Measurements from ENCODE around the gene PIGB. TPM values are rescaled to one million over a fixed set of nuclear protein-coding genes. Genes with fewer than 3 reads are reported as not detected.

The PIGB gene
- total and polyA plus RNA-seq, 2 of the 8 experiments (the other 6 are each of a cell fraction or from before 2014, with no cell fraction given): 4.3 to 11.7 TPM

DNA sequence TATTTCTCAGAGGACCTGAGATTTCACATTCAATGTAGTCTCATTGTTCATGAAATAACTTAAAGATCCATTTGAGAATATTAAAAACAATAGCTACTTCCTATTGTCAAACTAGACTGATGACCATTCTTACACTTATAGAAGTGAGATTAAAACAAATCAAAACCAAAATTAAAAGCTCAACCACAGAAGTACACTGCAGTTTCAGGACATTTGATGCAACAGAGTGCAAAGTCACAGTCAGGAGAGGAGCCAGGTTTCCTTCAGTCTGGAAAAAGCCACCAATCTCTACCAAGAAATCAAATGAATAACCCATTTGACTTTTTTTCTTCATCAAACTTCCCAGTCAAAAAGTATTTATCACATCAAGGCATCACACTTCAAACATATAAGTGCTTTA is 83.7 kb downstream of the PIGB start:
- no peak overlapping the region for H4K91ac ChIP-seq (replicated peaks; ENCODE audit: insufficient read length, low read length)
- FAIRE-seq (no peak), DNase-seq (ENCODE audit: low read depth in 1 of 2, low spot score in 2 of 2) (no peak)
- H3K4ac ChIP-seq (replicated peaks; ENCODE audit: insufficient read length, low read depth, low read length): no peak overlapping the region
- ChIA-PET POLR2A (ENCODE audit: partially characterized antibody) (interaction anchor here (1.6 kb wide), 1 partner anchor 206 kb away, joined by 5 read pairs; the partner anchor contains the start of gene RSL24D1), CTCF (ENCODE audit: partially characterized antibody) (interaction anchor here (1.2 to 1.4 kb wide), 2 partner anchors 19 to 37 kb away, joined by 3 to 5 read pairs; no protein-coding TSS in a partner anchor)
- H3K9ac ChIP-seq (replicated peaks in 1 of 4; ENCODE audit: extremely low read depth in 1 of 4, low read depth in 3 of 4, low read length in 3 of 4): no peak overlapping the region
- H3K23me2 ChIP-seq (ENCODE audit: low read depth, low read length): peaks cover 4% of the 10 kb centered on the region; the same call in 1 of the 2 replicates
- H3K79me1 ChIP-seq (ENCODE audit: low read depth, low read length): no peaks in the 10 kb centered on the region
- H3K56ac ChIP-seq (replicated peaks; ENCODE audit: insufficient read length, low read depth, low read length): no peak overlapping the region
- no peaks in the 10 kb centered on the region for H3K27me3 ChIP-seq (replicated peaks in 1 of 4; ENCODE audit: control insufficient read depth in 3 of 4, extremely low read depth in 1 of 4, insufficient read depth in 3 of 4, low read length in 3 of 4)
- H3K18ac ChIP-seq (ENCODE audit: extremely low read depth, low read length): no peak overlapping the region
- H3K9me3 ChIP-seq (ENCODE audit: insufficient read depth in 2 of 2, low read depth in 1 of 2, low read length in 1 of 2): no peaks in the 10 kb centered on the region
- H2BK5ac ChIP-seq (ENCODE audit: low read depth, low read length): no peak overlapping the region
- H2BK15ac ChIP-seq (ENCODE audit: low read length): no peak overlapping the region
- no peak overlapping the region for H3K4me3 ChIP-seq (ENCODE audit: extremely low read depth in 1 of 4, insufficient read depth in 2 of 4, low read depth in 3 of 4, low read length in 4 of 4)
- no peak overlapping the region for H4K8ac ChIP-seq (ENCODE audit: extremely low read depth, insufficient read depth, low read length)
- no peak overlapping the region for H4K5ac ChIP-seq (ENCODE audit: insufficient read length, low read depth, low read length)
- H2BK20ac ChIP-seq (ENCODE audit: low read length): no peak overlapping the region
- H3K23ac ChIP-seq (ENCODE audit: insufficient read length): no peak overlapping the region
- no peaks in the 10 kb centered on the region; a peak in 1 of 7 replicates for H3K4me1 ChIP-seq (replicated peaks in 1 of 4; ENCODE audit: control insufficient read depth in 3 of 4, insufficient read depth in 4 of 4, low read length in 3 of 4)
- no peaks in the 10 kb centered on the region for H3K79me2 ChIP-seq (ENCODE audit: control insufficient read depth in 1 of 2, insufficient read depth in 2 of 2, low read length in 2 of 2)
- H2AK5ac ChIP-seq (ENCODE audit: low read depth, low read length): no peak overlapping the region
- no peaks in the 10 kb centered on the region for H3K36me3 ChIP-seq (ENCODE audit: control insufficient read depth in 2 of 4, insufficient read depth in 4 of 4, low read length in 3 of 4)
- no peak overlapping the region for H2BK12ac ChIP-seq (ENCODE audit: low read depth, low read length)
- H2BK120ac ChIP-seq (replicated peaks; ENCODE audit: low read depth, low read length): no peak overlapping the region
- H2AFZ ChIP-seq (ENCODE audit: low read length): no peak overlapping the region
- no peak for TF ChIP-seq ATF2 (IDR thresholded peaks at IDR 0.05; ENCODE audit: low read length)
- TF ChIP-seq RAD21 (IDR thresholded peaks at IDR 0.05 in 1 of 2, conservative IDR thresholded peaks at IDR 0.05 in 1 of 2; ENCODE audit: low read depth in 2 of 2, low read length in 2 of 2): no peak
- no peak overlapping the region for H3K27ac ChIP-seq (ENCODE audit: low read depth, low read length)
- no peak overlapping the region for H3K4me2 ChIP-seq (ENCODE audit: insufficient read depth in 1 of 2, low read depth in 2 of 2, low read length in 2 of 2)
- no peak overlapping the region for H3K14ac ChIP-seq (ENCODE audit: insufficient read length)
- H4K20me1 ChIP-seq (replicated peaks in 1 of 2; ENCODE audit: control insufficient read depth in 1 of 2, insufficient read depth in 2 of 2, low read length in 2 of 2): no peaks in the 10 kb centered on the region

Measured in H1 (cell line).